NB4 (cell line): ENCODE measurements around the gene PDPN.

ENCODE experiments used
- DNase-seq: peaks from one replicate; pipeline ENCODE4 v3.0.0; 2010; ENCODE audit warnings: low read depth
- H3K4me3 ChIP-seq: one replicate; pipeline ENCODE4 v1.5.1; 2011; ENCODE audit warnings: mild to moderate bottlenecking, low read depth, low read length, moderate library complexity
- CTCF ChIP-seq: IDR thresholded peaks from one replicate; pipeline ENCODE4 v1.5.1; 2012; ENCODE audit warnings: low read depth, low read length
- MAX ChIP-seq: IDR thresholded peaks from 2 replicates; pipeline ENCODE4 v1.6.1; 2011; ENCODE audit warnings: low read depth, low read length
- MYC ChIP-seq: IDR thresholded peaks from 2 replicates; pipeline ENCODE4 v1.6.1; 2011; ENCODE audit warnings: low read depth, low read length
- POLR2A ChIP-seq: IDR thresholded peaks from 2 replicates; pipeline ENCODE4 v1.6.1; 2011; ENCODE audit warnings: mild to moderate bottlenecking; ENCODE audit not compliant: insufficient read length; ENCODE audit errors: extremely low read depth

PDPN gene

GRCh38 chr1:13581446-13581845 lies 2.2 kb upstream of the PDPN start:
- H3K4me3 ChIP-seq: no peak overlapping the region
- TF ChIP-seq MAX: no peak
- no peak for TF ChIP-seq MYC
- no peak for TF ChIP-seq CTCF
- no peak for TF ChIP-seq POLR2A
- no peak for DNase-seq

- H3K4me3 ChIP-seq: no peak overlapping the region
- no peak for TF ChIP-seq MYC
- TF ChIP-seq MAX: no peak
- TF ChIP-seq POLR2A: no peak
- TF ChIP-seq CTCF: no peak
- DNase-seq: no peak
Observed at GRCh38 chr1:13582713-13583443, 754 bp upstream of the PDPN start.

- DNase-seq: no peak
- no peak for TF ChIP-seq CTCF
- no peak overlapping the region for H3K4me3 ChIP-seq
Observed at GRCh38 chr1:13583966-13584791, 547 bp downstream of the PDPN start.

- H3K4me3 ChIP-seq: no peak overlapping the region
- no peak for DNase-seq
- no peak for TF ChIP-seq MAX
- TF ChIP-seq MYC: no peak
- no peak for TF ChIP-seq CTCF
- no peak for TF ChIP-seq POLR2A
Observed at GRCh38 chr1:13584876-13585611, 1.4 kb downstream of the PDPN start.

- H3K4me3 ChIP-seq: no peak overlapping the region
- DNase-seq: no peak
Observed at GRCh38 chr1:13585612-13585991, 2.0 kb downstream of the PDPN start.

More at GRCh38 chr1:13585612-13585991, 2.0 kb downstream of the PDPN start:
- TF ChIP-seq CTCF (no peak), MYC (no peak), POLR2A (no peak), MAX (no peak)
